Vagina (tissue), 2 donors: ENCODE data around the gene CBR3. TPM values are rescaled to one million over a fixed set of nuclear protein-coding genes. Genes with fewer than 3 reads are reported as not detected.
A peak's percentile ranks its signal among the peaks of the same experiment; 100 is the strongest.

Experiments
- DNase-seq, 2 donors: peaks; one replicate each; pipeline ENCODE4 v3.0.0-alpha.2; 2017; ENCODE audit errors: extremely low spot score in 2 of 2
- H3K27ac ChIP-seq: fragments of 200-600 bp; sonication (generic); one replicate; pipeline ENCODE4 v1.5.1; 2019
- H3K27me3 ChIP-seq: fragments of 200-600 bp; sonication (generic); one replicate; pipeline ENCODE4 v1.5.1; 2019
- H3K36me3 ChIP-seq, 2 donors: fragments of 200-600 bp; sonication (generic); one replicate each; pipeline ENCODE4 v1.5.1; 2017 to 2019
- H3K4me1 ChIP-seq: fragments of 200-600 bp; sonication (generic); one replicate; pipeline ENCODE4 v1.5.1; 2019
- H3K4me3 ChIP-seq, 2 donors: fragments of 200-600 bp; sonication (generic); 1 replicate in 1 of 2; 2 replicates in 1 of 2; pipeline ENCODE4 v1.5.1; 2016 to 2019
- H3K9me3 ChIP-seq: fragments of 200-600 bp; sonication (generic); one replicate; pipeline ENCODE4 v1.5.1; 2019
- CTCF ChIP-seq, 3 experiments: fragments of 450-650 bp in 2 of 3; fragments of 200-600 bp in 1 of 3; sonication (generic) in 1 of 3; IDR thresholded peaks; one replicate each; pipeline ENCODE4 v1.5.1; 2017 to 2019; ENCODE audit warnings: antibody characterized with exemption in 3 of 3, mild to moderate bottlenecking in 2 of 3, moderate library complexity in 2 of 3
- POLR2A ChIP-seq, 2 donors: fragments of 450-650 bp; IDR thresholded peaks; one replicate each; pipeline ENCODE4 v1.6.1; 2017; ENCODE audit warnings: antibody characterized with exemption in 2 of 2, mild to moderate bottlenecking in 2 of 2, moderate library complexity in 2 of 2
- POLR2AphosphoS5 ChIP-seq, 2 donors: sonication (generic); formaldehyde crosslinking; IDR thresholded peaks; one replicate each; pipeline ENCODE4 v1.9.0; 2017; ENCODE audit warnings: antibody characterized with exemption in 2 of 2, mild to moderate bottlenecking in 2 of 2, low read depth in 1 of 2; ENCODE audit not compliant: insufficient read depth in 1 of 2
- intact Hi-C: fragments of 100-400 bp; cut with DNase I; formaldehyde crosslinking; loops from one replicate; pipeline ENCODE4 v1.15.1; 2023
- total RNA-seq: library from RNA; depleted of rRNA; stranded (reverse); fragments of >200 nt; gene quantifications from one replicate; pipeline ENCODE4 v1.2.3, GENCODE V29; 2016

The CBR3 gene
- total RNA-seq, 1 donor from 2014 or later, result 45.2 TPM

- H3K4me1 ChIP-seq, result peaks cover 34% of the 10 kb centered on the region
- intact Hi-C loops, result no loop called here
- no peaks in the 10 kb centered on the region for H3K27me3 ChIP-seq
- DNase-seq, result no peak
- H3K27ac ChIP-seq, result peak overlapping the region; percentile 42
- H3K9me3 ChIP-seq, result no peaks in the 10 kb centered on the region
- H3K36me3 ChIP-seq, result no peaks in the 10 kb centered on the region
- H3K4me3 ChIP-seq, result no peak overlapping the region
- TF ChIP-seq POLR2A (IDR thresholded peaks at IDR 0.05) (no peak), CTCF (IDR thresholded peaks at IDR 0.05) (no peak), POLR2AphosphoS5 (IDR thresholded peaks at IDR 0.05; ENCODE audit: insufficient read depth in 1 of 2, low read depth in 1 of 2) (no peak)
Observed at GRCh38 chr21:36126621-36127110, 8.2 kb upstream of the CBR3 start.

GRCh38 chr21:36127250-36127904, 7.5 kb upstream of the CBR3 start:
- TF ChIP-seq POLR2AphosphoS5 (IDR thresholded peaks at IDR 0.05; ENCODE audit: insufficient read depth in 1 of 2, low read depth in 1 of 2) (no peak), CTCF (IDR thresholded peaks at IDR 0.05) (no peak), POLR2A (IDR thresholded peaks at IDR 0.05) (no peak)
- H3K4me1 ChIP-seq, result peaks cover 34% of the 10 kb centered on the region
- H3K27me3 ChIP-seq, result no peaks in the 10 kb centered on the region
- H3K4me3 ChIP-seq, result no peak overlapping the region
- peak overlapping the region; percentile 42 for H3K27ac ChIP-seq
- no peak for DNase-seq
- intact Hi-C loops, result no loop called here
- no peaks in the 10 kb centered on the region for H3K9me3 ChIP-seq
- no peaks in the 10 kb centered on the region for H3K36me3 ChIP-seq

GRCh38 chr21:36127977-36128376, 6.9 kb upstream of the CBR3 start:
- DNase-seq, result no peak
- TF ChIP-seq CTCF (IDR thresholded peaks at IDR 0.05), result no peak
- no peak for TF ChIP-seq POLR2AphosphoS5 (IDR thresholded peaks at IDR 0.05; ENCODE audit: insufficient read depth in 1 of 2, low read depth in 1 of 2)
- no peak for TF ChIP-seq POLR2A (IDR thresholded peaks at IDR 0.05)
- intact Hi-C loops, result no loop called here
- H3K27ac ChIP-seq, result peak overlapping the region; percentile 27
- no peak overlapping the region for H3K4me3 ChIP-seq
- H3K9me3 ChIP-seq, result no peaks in the 10 kb centered on the region
- H3K27me3 ChIP-seq, result no peaks in the 10 kb centered on the region
- peaks cover 34% of the 10 kb centered on the region for H3K4me1 ChIP-seq
- no peaks in the 10 kb centered on the region for H3K36me3 ChIP-seq

- no peak for DNase-seq
- peak overlapping the region; percentile 77 for H3K27ac ChIP-seq
Observed at GRCh38 chr21:36129219-36129618, 5.7 kb upstream of the CBR3 start.

More at GRCh38 chr21:36129219-36129618, 5.7 kb upstream of the CBR3 start:
- H3K27me3 ChIP-seq, result no peaks in the 10 kb centered on the region
- TF ChIP-seq CTCF (IDR thresholded peaks at IDR 0.05) (no peak), POLR2A (IDR thresholded peaks at IDR 0.05) (no peak), POLR2AphosphoS5 (IDR thresholded peaks at IDR 0.05; ENCODE audit: insufficient read depth in 1 of 2, low read depth in 1 of 2) (no peak)
- no peak overlapping the region for H3K4me3 ChIP-seq
- intact Hi-C loops, result no loop called here
- peaks cover 38% of the 10 kb centered on the region for H3K4me1 ChIP-seq
- H3K36me3 ChIP-seq, result no peaks in the 10 kb centered on the region
- no peaks in the 10 kb centered on the region for H3K9me3 ChIP-seq
